Activated CD8-positive, alpha-beta memory T cell treated with anti-CD3 and anti-CD28 coated beads for 1 hour (primary cell): ENCODE measurements around the gene TPRX2.
"Not testable (repeated sequence)": the region's sequence is repeated elsewhere in the genome, so short reads cannot be mapped to it uniquely, and the experiment has no call there.

Experiments used
- DNase-seq, 2 donors: peaks; one replicate each; pipeline ENCODE4 v3.0.0-alpha.2; 2020; ENCODE audit warnings: low read depth in 1 of 2; ENCODE audit errors: extremely low read depth in 1 of 2

The TPRX2 gene

DNA sequence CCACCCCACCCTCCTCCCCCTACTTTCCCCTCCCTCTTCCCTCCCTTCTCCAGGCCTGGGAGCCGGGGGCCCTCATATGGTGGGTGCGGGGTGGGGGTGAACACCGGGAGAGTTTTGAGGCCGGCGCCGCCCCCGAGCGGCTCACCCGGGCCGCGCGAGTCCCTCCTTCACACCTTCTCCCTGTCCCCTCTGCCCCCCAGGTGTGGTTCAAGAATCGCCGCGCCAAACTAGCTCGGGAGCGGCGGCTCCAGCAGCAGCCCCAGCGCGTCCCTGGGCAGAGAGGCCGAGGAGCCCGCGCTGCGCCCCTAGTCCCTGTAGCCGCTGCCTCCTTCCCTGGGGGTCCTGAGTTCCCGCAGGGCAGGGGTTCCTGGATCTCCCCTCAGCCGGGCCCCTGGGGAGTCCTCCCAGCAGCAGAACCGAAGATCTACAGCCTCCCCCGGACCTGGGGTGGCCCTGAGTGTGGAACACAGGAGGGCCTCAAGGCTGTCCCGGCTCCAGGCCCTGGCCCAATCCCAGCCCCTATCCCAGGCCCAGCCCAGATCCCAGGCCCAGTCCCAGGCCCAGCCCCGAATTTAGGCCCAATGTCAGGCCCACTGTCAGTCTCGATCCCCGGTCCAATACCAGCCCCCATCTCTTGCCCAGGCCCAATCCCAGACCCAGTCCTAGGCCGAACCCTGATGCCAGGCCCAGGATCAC, 1.7 kb downstream of the TPRX2 start:
- DNase-seq = no peak

GRCh38 chr19:47861630-47862029, 2.6 kb downstream of the TPRX2 start:
- DNase-seq = no peak

DNA sequence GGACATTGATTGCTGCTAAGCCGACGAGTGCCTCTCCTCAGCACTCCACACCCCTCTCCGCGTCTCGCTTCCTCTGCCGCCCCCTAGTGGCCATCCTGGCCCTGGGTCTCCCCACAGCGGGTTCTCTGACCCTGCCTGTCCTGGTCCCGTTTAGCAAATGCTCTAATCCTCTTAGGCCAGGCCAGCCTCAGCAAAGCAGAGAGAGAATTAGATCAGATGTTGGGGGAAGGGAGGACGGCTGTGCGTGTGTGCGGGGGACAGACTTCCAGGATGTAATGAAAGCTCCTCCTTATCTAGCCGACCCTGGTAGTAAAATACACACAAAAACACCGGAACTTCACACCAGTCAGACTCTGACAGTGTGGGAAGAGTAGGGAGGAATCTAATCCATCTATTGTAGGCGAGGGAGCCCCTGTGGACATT, 4.5 kb downstream of the TPRX2 start:
- peak; percentile 45 to 82 for DNase-seq

- DNase-seq = no peak
Observed at GRCh38 chr19:47865166-47865565, 6.1 kb downstream of the TPRX2 start.

DNA sequence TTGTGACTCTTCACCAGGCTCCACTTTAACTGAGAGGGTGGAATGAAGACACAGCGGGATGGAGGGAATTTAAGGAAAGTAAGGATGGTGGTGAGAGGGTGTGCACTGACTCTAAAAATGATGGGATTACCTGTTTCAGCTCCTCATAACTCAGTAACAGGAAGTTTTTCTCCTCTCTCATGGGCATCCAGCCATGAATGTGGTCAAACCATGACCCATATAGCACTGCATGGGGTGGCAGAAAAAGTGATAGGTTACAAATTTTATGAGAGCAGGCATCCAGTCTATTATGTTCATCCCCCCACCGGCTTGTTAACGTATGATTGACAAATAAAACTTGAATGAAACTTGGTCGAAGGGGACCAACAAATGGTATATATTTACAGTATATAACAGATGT, 19.9 kb downstream of the TPRX2 start:
- no peak for DNase-seq

GRCh38 chr19:47879385-47879784, 20.4 kb downstream of the TPRX2 start:
- not testable (repeated sequence) for DNase-seq

DNA sequence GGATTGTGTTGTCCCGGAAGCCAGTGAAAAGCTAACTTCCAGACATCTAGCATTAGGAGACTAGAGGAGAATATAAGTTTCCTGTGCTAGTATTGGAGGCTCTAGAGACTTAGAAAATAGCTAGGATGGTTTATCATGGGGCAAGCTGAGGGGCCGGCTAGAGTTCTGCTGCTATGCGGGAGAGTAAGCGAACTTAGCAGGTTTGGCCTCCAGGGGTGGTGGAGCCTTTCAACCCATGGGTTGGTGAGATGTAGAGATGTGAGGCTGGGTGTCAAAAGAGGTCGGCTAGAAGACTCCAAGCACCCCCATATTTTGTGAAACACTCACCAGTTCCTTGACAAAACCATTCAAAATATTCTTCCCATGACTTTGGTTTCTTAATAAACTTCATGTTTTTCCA, 22.7 kb downstream of the TPRX2 start:
- DNase-seq = no peak

DNA sequence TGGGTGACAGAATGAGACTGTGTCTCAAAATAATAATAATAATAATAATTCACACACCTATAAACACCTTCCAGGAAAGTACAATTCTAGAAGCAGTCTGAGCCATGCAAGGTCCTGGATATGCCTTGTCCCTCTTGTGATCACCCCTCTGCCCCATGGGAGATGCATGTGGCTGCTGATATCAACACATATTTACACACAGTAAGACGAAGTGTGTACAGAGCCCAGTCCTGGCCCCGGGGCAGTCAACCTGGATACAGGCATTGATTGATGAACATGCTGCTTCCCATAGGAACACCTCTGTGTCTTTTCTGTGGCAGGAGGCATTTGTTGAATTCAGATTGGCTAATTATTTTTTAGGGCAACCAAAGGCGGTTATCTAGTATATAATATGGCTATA, 23.9 kb downstream of the TPRX2 start:
- no peak for DNase-seq

GRCh38 chr19:47885067-47885463, 26.0 kb downstream of the TPRX2 start:
- DNase-seq = no peak

DNA sequence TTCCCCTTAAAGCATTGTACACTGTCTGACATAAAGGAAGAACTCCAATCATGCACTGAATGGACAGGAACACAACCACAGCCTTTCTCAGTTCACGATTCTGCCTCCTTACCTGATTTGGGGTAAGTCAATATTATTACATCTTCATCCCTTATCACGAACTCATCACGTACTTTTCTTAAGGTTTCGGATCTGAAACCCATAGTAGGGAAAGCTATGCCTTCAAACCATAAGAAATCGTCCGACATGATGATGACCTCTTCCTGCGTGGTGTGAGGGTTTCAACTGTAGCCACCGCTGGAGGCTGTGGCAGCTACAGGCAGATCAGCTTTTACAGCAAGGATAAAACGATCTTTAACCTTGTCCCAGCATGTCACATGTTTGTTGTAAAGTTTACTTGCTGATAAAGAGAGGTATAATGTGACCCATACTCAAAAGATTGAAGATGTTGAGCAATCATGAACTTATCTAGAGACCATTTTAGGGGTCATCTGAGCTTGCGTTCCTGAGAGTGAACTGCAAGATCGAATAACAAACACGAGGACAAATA, 27.1 kb downstream of the TPRX2 start, which contains the start of gene SULT2A1:
TSS of gene SULT2A1 (minus strand) at position 306 of the 550 bp plus-strand sequence. CDS start at position 248, 58 bp downstream.
- DNase-seq = no peak

DNA sequence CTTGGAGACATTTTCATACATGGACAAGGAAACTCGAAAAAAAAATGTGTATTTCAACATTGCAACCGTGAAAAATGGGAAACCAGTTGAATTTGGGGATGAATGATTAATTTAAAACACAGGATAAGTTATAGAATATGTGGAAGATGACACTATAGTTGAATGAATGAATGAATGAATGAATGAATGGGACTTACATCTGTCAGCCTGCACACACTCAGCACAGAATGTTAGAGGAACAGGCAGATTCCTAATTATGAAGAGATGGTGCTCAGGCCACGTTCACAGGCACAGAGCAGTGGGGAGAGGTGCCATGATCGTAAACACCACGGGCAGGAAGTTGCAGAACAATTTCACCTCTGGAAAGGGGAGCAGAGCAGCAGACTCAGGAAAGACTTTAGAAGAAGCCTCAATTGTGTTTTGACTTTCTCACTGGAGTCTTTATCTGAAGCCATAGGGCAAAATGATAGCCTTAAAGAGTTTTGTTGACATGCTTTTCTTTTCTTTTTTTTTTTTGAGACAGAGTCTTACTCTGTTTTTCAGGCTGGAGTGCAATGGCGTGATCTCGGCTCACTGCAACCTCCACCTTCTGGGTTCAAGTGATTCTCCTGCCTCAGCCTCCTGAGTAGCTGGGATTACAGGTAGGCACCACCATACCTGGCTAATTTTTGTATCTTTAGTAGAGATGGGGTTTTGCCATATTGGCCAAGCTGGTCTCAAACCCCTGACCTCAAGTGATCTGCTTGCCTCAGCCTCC, 32.0 kb downstream of the TPRX2 start:
- DNase-seq = no peak

GRCh38 chr19:47891622-47891922, 32.5 kb downstream of the TPRX2 start:
- no peak for DNase-seq

- DNase-seq = no peak
Observed at GRCh38 chr19:47891923-47892666, 33.1 kb downstream of the TPRX2 start.

DNA sequence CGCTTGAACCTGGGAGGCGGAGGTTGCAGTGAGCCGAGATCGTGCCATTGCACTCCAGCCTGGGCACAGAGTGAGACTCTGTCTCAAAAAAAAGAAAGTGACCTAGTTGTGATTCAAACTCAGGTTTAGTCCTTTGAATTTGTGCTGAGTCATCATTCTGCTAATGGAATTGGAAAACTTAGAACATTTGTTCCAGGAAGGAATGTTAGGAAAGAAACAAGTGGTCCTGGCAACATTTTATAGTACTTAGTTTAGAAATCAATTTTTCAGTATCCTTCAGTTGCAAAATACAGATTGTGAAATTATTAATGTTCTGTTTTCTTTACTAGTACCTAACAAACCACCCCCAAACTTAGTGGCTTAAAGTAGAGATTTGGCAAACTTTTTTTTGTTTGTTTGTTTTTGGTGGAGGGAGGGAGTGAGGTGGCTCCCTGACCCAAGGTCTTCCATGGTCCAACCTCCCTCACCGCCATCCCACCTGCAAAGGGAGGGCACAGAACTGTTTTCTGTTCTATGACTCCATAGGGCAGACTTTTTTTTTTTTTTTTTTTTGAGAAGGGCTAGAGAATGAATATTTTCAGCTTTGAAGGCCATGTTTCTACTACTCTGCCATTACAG, 36.2 kb downstream of the TPRX2 start:
- DNase-seq = no peak

- DNase-seq = no peak
Observed at GRCh38 chr19:47896019-47896418, 37.0 kb downstream of the TPRX2 start.

- DNase-seq = no peak
Observed at GRCh38 chr19:47896773-47897172, 37.7 kb downstream of the TPRX2 start.

DNA sequence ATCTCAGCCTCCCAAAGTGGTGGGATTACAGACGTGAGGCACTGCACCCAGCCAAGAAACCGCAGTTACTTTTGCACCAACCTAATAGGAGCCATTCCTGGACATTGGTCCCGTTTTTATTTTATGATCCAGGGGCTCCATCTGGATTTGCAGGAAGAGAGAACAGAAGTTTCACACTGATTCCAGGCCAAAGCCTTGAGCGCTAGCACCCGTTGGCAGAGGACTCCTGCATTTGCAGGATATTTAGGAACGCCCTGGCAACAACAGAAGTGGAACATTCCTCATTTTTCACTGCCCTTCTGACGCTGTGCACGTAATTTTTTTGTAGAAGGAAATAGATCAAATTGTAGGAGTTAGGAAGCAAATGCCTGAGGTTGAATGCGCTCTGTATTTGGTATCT, 38.8 kb downstream of the TPRX2 start:
- DNase-seq = no peak

GRCh38 chr19:47899335-47899734, 40.3 kb downstream of the TPRX2 start:
- DNase-seq = no peak

DNA sequence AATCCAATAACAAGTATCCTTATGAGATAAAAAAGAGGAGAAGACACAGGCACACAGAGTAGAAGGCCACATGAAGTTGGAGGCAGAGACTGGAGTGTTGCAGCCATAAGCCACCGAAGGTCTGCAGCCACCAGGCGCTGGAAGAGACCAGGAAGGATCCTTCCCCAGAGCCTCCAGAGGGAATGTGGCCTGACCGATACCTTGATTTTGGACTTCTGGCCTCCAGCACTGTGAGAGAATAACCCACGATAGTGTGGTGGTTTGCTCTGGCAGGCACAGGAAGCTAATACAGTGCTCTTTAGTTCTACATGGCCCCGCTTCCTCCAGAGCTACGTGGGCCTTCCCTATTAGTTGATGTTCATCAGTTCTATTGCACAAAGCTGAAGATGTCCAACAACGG, 42.3 kb downstream of the TPRX2 start:
- DNase-seq = no peak

- peak; percentile 3 to 36 for DNase-seq
Observed at GRCh38 chr19:47909350-47909749, 50.3 kb downstream of the TPRX2 start.

DNA sequence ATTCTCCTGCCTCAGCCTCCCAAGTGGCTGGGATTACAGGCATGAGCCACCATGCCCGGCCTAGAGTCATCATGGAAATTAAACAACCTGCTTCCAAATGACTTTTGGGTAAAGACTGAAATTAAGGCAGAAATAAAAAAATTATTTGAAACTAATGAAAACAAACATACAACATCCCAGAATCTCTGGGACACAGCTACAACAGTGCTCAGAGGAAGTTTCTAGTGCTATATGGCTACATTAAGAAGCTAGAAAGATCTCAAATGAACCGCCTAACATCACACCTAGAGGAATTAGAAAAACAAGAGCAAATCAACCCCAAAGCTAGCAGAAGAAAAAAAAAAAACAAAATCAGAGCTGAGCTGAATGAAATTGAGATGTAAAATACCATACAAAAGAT, 51.2 kb downstream of the TPRX2 start:
- DNase-seq = not testable (repeated sequence)
